Measurements from ENCODE around the gene TCEA3.

GRCh38 chr1:23343221-23344110, 81.1 kb downstream of the TCEA3 start:
- no peak for TF ChIP-seq CTCF (IDR thresholded peaks at IDR 0.05; ENCODE audit: low read depth, low read length)
- no peak for TF ChIP-seq EZH2phosphoT487 (IDR thresholded peaks at IDR 0.05; ENCODE audit: low read depth)
